Bronchial epithelial cell (primary cell): Measurements from ENCODE around the gene MID1IP1. TPM values are rescaled to one million over a fixed set of nuclear protein-coding genes. Genes with fewer than 3 reads are reported as not detected.

Experiments
- DNase-seq: peaks from one replicate; pipeline ENCODE4 v3.0.0-alpha.2; 2010; ENCODE audit warnings: low read depth
- FAIRE-seq: peaks from 2 replicates; lab custom pipeline; 2011; peaks lifted over from hg19 to GRCh38; lab: Jason Lieb, UNC
- H3K27me3 ChIP-seq: 2 replicates; pipeline ENCODE4 v1.5.1; 2011; ENCODE audit warnings: low read length; ENCODE audit not compliant: control insufficient read depth, insufficient read depth
- H3K36me3 ChIP-seq: 2 replicates; pipeline ENCODE4 v1.5.1; 2011; ENCODE audit warnings: low read length; ENCODE audit not compliant: control insufficient read depth, insufficient read depth
- H3K4me3 ChIP-seq: 2 replicates; pipeline ENCODE4 v1.5.1; 2011; ENCODE audit warnings: mild to moderate bottlenecking, low read depth, low read length, control low read depth
- CTCF ChIP-seq: IDR thresholded peaks from 2 replicates; pipeline ENCODE4 v1.5.1; 2011; ENCODE audit warnings: mild to moderate bottlenecking, moderate library complexity, low read length, control low read depth, inconsistent platforms; ENCODE audit not compliant: insufficient read depth, severe bottlenecking
- total RNA-seq: library from RNA; depleted of rRNA; stranded (reverse); fragments of >200 nt; gene quantifications from 2 replicates; pipeline ENCODE4 v1.2.1, GENCODE V29; 2014

Gene MID1IP1
- total RNA-seq, 1 donor from 2014 or later = 127 TPM

- no peaks in the 10 kb centered on the region for H3K27me3 ChIP-seq
- no peak for FAIRE-seq
Measured at GRCh38 chrX:38848671-38849455, 47.6 kb downstream of the MID1IP1 start.

GRCh38 chrX:38850807-38851544 lies 49.7 kb downstream of the MID1IP1 start:
- no peak for FAIRE-seq
- Histone ChIP-seq H3K36me3 (no peaks in the 10 kb centered on the region), H3K27me3 (no peaks in the 10 kb centered on the region), H3K4me3 (no peak overlapping the region)
- no peak for DNase-seq
- no peak for TF ChIP-seq CTCF

More at GRCh38 chrX:38848671-38849455, 47.6 kb downstream of the MID1IP1 start:
- no peak overlapping the region for H3K4me3 ChIP-seq
- no peak for DNase-seq
- H3K36me3 ChIP-seq = no peaks in the 10 kb centered on the region
- TF ChIP-seq CTCF = no peak

GRCh38 chrX:38854305-38854704 lies 53.0 kb downstream of the MID1IP1 start:
- FAIRE-seq (no peak), DNase-seq (no peak)
- no peaks in the 10 kb centered on the region for H3K27me3 ChIP-seq
- no peak for TF ChIP-seq CTCF
- no peak overlapping the region for H3K4me3 ChIP-seq
- no peaks in the 10 kb centered on the region for H3K36me3 ChIP-seq

Other genes with a start within 250 kb of the MID1IP1 start
- gene TSPAN7, start 239.9 kb upstream of the MID1IP1 start, total RNA-seq = 1.1 and 1.3 TPM in 2 replicates